ENCODE data around the gene CRELD1. TPM values are rescaled to one million over a fixed set of nuclear protein-coding genes. Genes with fewer than 3 reads are reported as not detected.

CRELD1 gene
- total and polyA plus RNA-seq, 9 of the 15 experiments (the other 6 are each of a cell fraction or from before 2014, with no cell fraction given), result 3.3 to 25.8 (median 16.5) TPM

DNA sequence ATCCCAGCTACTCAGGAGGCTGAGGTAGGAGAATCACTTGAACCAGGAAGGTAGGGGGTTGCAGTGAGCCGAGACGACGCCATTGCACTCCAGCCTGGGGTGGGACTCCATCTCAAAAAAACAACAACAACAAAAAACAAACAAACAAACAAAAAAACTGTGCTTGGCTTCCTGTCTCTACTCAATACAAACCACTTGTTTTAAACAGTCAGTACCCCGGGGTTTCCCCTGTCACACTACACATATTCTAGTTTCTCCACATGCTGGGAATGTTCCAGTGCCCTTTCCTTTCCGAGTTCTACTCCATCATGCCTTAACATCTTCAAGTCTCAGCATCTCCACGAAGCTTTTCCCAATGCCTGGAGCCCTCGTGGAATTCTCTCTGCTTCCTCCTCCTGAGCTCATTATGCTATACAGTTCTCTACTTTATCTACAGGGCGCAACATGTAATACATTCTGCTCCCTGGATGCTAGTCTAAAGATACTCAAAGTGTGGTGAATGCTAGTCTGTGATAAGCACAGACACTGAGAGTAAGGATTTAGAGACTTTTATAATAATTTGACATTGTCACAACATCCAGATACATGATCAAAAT, 45.2 kb downstream of the CRELD1 start (continued):
- TF ChIP-seq, protein P1, sequence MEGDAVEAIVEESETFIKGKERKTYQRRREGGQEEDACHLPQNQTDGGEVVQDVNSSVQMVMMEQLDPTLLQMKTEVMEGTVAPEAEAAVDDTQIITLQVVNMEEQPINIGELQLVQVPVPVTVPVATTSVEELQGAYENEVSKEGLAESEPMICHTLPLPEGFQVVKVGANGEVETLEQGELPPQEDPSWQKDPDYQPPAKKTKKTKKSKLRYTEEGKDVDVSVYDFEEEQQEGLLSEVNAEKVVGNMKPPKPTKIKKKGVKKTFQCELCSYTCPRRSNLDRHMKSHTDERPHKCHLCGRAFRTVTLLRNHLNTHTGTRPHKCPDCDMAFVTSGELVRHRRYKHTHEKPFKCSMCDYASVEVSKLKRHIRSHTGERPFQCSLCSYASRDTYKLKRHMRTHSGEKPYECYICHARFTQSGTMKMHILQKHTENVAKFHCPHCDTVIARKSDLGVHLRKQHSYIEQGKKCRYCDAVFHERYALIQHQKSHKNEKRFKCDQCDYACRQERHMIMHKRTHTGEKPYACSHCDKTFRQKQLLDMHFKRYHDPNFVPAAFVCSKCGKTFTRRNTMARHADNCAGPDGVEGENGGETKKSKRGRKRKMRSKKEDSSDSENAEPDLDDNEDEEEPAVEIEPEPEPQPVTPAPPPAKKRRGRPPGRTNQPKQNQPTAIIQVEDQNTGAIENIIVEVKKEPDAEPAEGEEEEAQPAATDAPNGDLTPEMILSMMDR (IDR thresholded peaks at IDR 0.05 in 2 of 3, conservative IDR thresholded peaks at IDR 0.05 in 1 of 3; ENCODE audit: insufficient read depth in 2 of 3, low read depth in 1 of 3, low read length in 3 of 3), result no peak
- no peak for TF ChIP-seq ZNF695 (CRISPR knock-in tag; IDR thresholded peaks at IDR 0.05)
- TF ChIP-seq TAF7 (tag; IDR thresholded peaks at IDR 0.05), result no peak
- TF ChIP-seq PHTF2 (CRISPR knock-in tag; IDR thresholded peaks at IDR 0.05), result no peak
- TF ChIP-seq HLTF (IDR thresholded peaks at IDR 0.05), result 0 out of 2 replicates have a peak, but pooled peaks have one; percentile 11
- no peak for TF ChIP-seq BRF1 (IDR thresholded peaks at IDR 0.05; ENCODE audit: borderline replicate concordance, extremely low read depth, insufficient read length)
- no peak for TF ChIP-seq NUFIP1 (IDR thresholded peaks at IDR 0.05; ENCODE audit: partially characterized antibody)
- TF ChIP-seq ELF4 (CRISPR knock-in tag; IDR thresholded peaks at IDR 0.05), result peak; percentile 56; the same call in 1 of the 2 replicates
- no peak for TF ChIP-seq MYBL2 (IDR thresholded peaks at IDR 0.05; ENCODE audit: low read depth)
- TF ChIP-seq MYBL2 (CRISPR knock-in tag; IDR thresholded peaks at IDR 0.05; ENCODE audit: borderline replicate concordance), result no peak
- TF ChIP-seq ZNF780A (CRISPR knock-in tag; IDR thresholded peaks at IDR 0.05), result no peak
- TF ChIP-seq ARNT (IDR thresholded peaks at IDR 0.05), result peak in 1 of 2 experiments; percentile 84; a peak in 2 of 4 replicates
- TF ChIP-seq ZBTB8A (IDR thresholded peaks at IDR 0.05; ENCODE audit: partially characterized antibody), result no peak
- TF ChIP-seq ZC3H8 (IDR thresholded peaks at IDR 0.05), result no peak
- TF ChIP-seq, protein P2, sequence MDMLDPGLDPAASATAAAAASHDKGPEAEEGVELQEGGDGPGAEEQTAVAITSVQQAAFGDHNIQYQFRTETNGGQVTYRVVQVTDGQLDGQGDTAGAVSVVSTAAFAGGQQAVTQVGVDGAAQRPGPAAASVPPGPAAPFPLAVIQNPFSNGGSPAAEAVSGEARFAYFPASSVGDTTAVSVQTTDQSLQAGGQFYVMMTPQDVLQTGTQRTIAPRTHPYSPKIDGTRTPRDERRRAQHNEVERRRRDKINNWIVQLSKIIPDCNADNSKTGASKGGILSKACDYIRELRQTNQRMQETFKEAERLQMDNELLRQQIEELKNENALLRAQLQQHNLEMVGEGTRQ (CRISPR knock-in tag; IDR thresholded peaks at IDR 0.05), result no peak
- no peak for TF ChIP-seq ZSCAN29 (IDR thresholded peaks at IDR 0.05)
- TF ChIP-seq, protein P3, sequence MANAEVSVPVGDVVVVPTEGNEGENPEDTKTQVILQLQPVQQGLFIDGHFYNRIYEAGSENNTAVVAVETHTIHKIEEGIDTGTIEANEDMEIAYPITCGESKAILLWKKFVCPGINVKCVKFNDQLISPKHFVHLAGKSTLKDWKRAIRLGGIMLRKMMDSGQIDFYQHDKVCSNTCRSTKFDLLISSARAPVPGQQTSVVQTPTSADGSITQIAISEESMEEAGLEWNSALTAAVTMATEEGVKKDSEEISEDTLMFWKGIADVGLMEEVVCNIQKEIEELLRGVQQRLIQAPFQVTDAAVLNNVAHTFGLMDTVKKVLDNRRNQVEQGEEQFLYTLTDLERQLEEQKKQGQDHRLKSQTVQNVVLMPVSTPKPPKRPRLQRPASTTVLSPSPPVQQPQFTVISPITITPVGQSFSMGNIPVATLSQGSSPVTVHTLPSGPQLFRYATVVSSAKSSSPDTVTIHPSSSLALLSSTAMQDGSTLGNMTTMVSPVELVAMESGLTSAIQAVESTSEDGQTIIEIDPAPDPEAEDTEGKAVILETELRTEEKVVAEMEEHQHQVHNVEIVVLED (CRISPR knock-in tag; IDR thresholded peaks at IDR 0.05), result no peak
- peak; percentile 53 for TF ChIP-seq TBP (optimal IDR thresholded peaks at IDR 0.05; ENCODE audit: low read depth, low read length)
- TF ChIP-seq ETS2 (tag; IDR thresholded peaks at IDR 0.05; ENCODE audit: borderline replicate concordance, poor library complexity, severe bottlenecking), result no peak
- TF ChIP-seq, protein P4, sequence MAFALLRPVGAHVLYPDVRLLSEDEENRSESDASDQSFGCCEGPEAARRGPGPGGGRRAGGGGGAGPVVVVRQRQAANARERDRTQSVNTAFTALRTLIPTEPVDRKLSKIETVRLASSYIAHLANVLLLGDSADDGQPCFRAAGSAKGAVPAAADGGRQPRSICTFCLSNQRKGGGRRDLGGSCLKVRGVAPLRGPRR (CRISPR knock-in tag; IDR thresholded peaks at IDR 0.05), result no peak
- no peak for TF ChIP-seq ZNF561 (CRISPR knock-in tag; conservative IDR thresholded peaks at IDR 0.05)
- TF ChIP-seq, protein P5, sequence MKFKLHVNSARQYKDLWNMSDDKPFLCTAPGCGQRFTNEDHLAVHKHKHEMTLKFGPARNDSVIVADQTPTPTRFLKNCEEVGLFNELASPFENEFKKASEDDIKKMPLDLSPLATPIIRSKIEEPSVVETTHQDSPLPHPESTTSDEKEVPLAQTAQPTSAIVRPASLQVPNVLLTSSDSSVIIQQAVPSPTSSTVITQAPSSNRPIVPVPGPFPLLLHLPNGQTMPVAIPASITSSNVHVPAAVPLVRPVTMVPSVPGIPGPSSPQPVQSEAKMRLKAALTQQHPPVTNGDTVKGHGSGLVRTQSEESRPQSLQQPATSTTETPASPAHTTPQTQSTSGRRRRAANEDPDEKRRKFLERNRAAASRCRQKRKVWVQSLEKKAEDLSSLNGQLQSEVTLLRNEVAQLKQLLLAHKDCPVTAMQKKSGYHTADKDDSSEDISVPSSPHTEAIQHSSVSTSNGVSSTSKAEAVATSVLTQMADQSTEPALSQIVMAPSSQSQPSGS (CRISPR knock-in tag; IDR thresholded peaks at IDR 0.05), result no peak
- TF ChIP-seq SIN3B (IDR thresholded peaks at IDR 0.05; ENCODE audit: low read depth), result no peak
- TF ChIP-seq ZFP36 (IDR thresholded peaks at IDR 0.05; ENCODE audit: low read depth, low read length, partially characterized antibody), result no peak
- no peak for TF ChIP-seq PTRF (tag; IDR thresholded peaks at IDR 0.05)
